Measurements from ENCODE around the gene C2CD4B.
A peak's percentile ranks its signal among the peaks of the same experiment; 100 is the strongest.

Gene C2CD4B

GRCh38 chr15:62164396-62165103 is 535 bp downstream of the C2CD4B start:
- CTCF ChIA-PET: interaction anchor here (0.7 kb wide), 1 partner anchor 154 kb away, joined by 3 read pairs; no protein-coding TSS in a partner anchor
- Histone ChIP-seq H3K27ac (ENCODE audit: extremely low read depth, low read depth, low read length) (no peak overlapping the region; the same call in 1 of the 2 replicates), H3K4me1 (ENCODE audit: control insufficient read depth, insufficient read depth, low read length) (peaks cover 15% of the 10 kb centered on the region), H3K9me3 (ENCODE audit: control insufficient read depth, insufficient read depth, low read depth, low read length) (no peaks in the 10 kb centered on the region), H3K4me3 (ENCODE audit: low read depth, low read length) (peak overlapping the region; percentile 21), H3K36me3 (ENCODE audit: control insufficient read depth in 2 of 2, insufficient read depth in 1 of 2, low read length in 2 of 2) (no peaks in the 10 kb centered on the region)
- POLR2A ChIA-PET: interaction anchor here (0.5 kb wide), 1 partner anchor 936 kb away, joined by 5 read pairs; no protein-coding TSS in a partner anchor
- TF ChIP-seq ZNF624 (tag by site-specific recombination; IDR thresholded peaks at IDR 0.05): no peak
- TF ChIP-seq SCRT2 (tag by site-specific recombination; IDR thresholded peaks at IDR 0.05): 0 out of 2 replicates have a peak, but pooled peaks have one; percentile 29
- no peak for TF ChIP-seq ZNF23 (tag by site-specific recombination; IDR thresholded peaks at IDR 0.05; ENCODE audit: borderline replicate concordance)
- TF ChIP-seq PBX3 (CRISPR knock-in tag; IDR thresholded peaks at IDR 0.05): no peak
- peak; percentile 4 for TF ChIP-seq ZBTB26 (tag by site-specific recombination; optimal IDR thresholded peaks at IDR 0.05)
- no peak for TF ChIP-seq KLF1 (tag by site-specific recombination; IDR thresholded peaks at IDR 0.05)

- CTCF ChIA-PET: no interaction called here
- no peak for TF ChIP-seq ZNF202 (tag by site-specific recombination; IDR thresholded peaks at IDR 0.05; ENCODE audit: borderline replicate concordance)
- TF ChIP-seq ZBTB26 (tag by site-specific recombination; optimal IDR thresholded peaks at IDR 0.05): peak; percentile 67
- TF ChIP-seq ELK4 (IDR thresholded peaks at IDR 0.05; ENCODE audit: borderline replicate concordance, low read depth, low read length): no peak
- peak overlapping the region; percentile 21 for H3K4me3 ChIP-seq (ENCODE audit: low read depth, low read length)
Measured at GRCh38 chr15:62164014-62164395, 1.1 kb downstream of the C2CD4B start.

GRCh38 chr15:62163397-62164013 is 1.6 kb downstream of the C2CD4B start:
- ChIA-PET CTCF (no interaction called here), POLR2A (no interaction called here)
- TF ChIP-seq ZNF660 (tag by site-specific recombination; IDR thresholded peaks at IDR 0.05): no peak
- TF ChIP-seq ZBTB20 (tag by site-specific recombination; IDR thresholded peaks at IDR 0.05): peak; percentile 55; the same call in 1 of the 2 replicates
- TF ChIP-seq ZNF518A (tag by site-specific recombination; conservative IDR thresholded peaks at IDR 0.05; ENCODE audit: low read depth): no peak
- Histone ChIP-seq H3K36me3 (ENCODE audit: control insufficient read depth in 2 of 2, insufficient read depth in 1 of 2, low read length in 2 of 2) (no peaks in the 10 kb centered on the region), H3K9me3 (ENCODE audit: control insufficient read depth, insufficient read depth, low read depth, low read length) (no peaks in the 10 kb centered on the region), H3K4me1 (ENCODE audit: control insufficient read depth, insufficient read depth, low read length) (peaks cover 11% of the 10 kb centered on the region), H3K4me3 (ENCODE audit: low read depth, low read length) (no peak overlapping the region), H3K27ac (ENCODE audit: extremely low read depth, low read depth, low read length) (peak overlapping the region; percentile 24; the same call in 1 of the 2 replicates)

More at GRCh38 chr15:62164014-62164395, 1.1 kb downstream of the C2CD4B start:
- Histone ChIP-seq H3K4me1 (ENCODE audit: control insufficient read depth, insufficient read depth, low read length) (peaks cover 15% of the 10 kb centered on the region), H3K36me3 (ENCODE audit: control insufficient read depth in 2 of 2, insufficient read depth in 1 of 2, low read length in 2 of 2) (no peaks in the 10 kb centered on the region), H3K27ac (ENCODE audit: extremely low read depth, low read depth, low read length) (peak overlapping the region; percentile 24; the same call in 1 of the 2 replicates), H3K9me3 (ENCODE audit: control insufficient read depth, insufficient read depth, low read depth, low read length) (no peaks in the 10 kb centered on the region)
- POLR2A ChIA-PET: no interaction called here

Measured in HEK293 (cell line).